ENCODE results near the gene ZNF683. TPM values are rescaled to one million over a fixed set of nuclear protein-coding genes. Genes with fewer than 3 reads are reported as not detected.

The ZNF683 gene
- total and polyA plus RNA-seq, 2 experiments from 2014 or later = not detected

DNA sequence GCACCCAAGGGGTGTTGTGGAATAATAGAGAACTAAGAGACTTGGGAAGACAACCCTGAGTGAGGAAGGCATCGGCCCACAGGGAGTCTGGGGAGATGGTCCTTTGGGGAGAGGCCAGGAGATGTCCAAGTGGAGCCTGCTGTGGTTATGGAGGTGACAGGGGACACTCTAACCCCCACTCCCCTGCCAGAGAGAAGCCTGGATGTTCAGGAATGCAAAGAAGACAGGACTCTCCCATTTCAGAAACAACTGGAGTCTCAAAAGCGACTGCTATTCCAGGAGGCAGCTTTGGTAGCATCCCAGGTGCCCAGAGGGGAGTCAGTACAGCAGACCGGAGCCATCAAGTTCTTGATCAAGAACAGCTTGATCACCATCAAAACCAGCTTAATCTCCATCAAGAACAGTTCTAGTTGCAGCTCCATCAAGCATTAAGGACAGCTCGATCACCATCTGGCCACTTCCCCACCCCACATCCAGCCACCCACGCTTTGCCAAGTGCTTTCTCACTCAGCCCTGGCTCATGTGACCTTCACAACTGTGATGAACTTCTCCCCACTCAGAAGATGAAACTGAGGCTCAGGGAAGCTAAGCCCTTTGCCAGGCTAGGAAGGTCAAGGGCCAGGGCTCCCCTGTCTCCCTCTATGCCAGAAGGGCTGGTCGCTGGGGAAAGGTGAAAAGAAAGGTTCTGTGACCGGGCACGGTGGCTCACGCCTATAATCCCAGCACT is 54.0 kb downstream of the ZNF683 start (continued):
- TF ChIP-seq, protein P1, sequence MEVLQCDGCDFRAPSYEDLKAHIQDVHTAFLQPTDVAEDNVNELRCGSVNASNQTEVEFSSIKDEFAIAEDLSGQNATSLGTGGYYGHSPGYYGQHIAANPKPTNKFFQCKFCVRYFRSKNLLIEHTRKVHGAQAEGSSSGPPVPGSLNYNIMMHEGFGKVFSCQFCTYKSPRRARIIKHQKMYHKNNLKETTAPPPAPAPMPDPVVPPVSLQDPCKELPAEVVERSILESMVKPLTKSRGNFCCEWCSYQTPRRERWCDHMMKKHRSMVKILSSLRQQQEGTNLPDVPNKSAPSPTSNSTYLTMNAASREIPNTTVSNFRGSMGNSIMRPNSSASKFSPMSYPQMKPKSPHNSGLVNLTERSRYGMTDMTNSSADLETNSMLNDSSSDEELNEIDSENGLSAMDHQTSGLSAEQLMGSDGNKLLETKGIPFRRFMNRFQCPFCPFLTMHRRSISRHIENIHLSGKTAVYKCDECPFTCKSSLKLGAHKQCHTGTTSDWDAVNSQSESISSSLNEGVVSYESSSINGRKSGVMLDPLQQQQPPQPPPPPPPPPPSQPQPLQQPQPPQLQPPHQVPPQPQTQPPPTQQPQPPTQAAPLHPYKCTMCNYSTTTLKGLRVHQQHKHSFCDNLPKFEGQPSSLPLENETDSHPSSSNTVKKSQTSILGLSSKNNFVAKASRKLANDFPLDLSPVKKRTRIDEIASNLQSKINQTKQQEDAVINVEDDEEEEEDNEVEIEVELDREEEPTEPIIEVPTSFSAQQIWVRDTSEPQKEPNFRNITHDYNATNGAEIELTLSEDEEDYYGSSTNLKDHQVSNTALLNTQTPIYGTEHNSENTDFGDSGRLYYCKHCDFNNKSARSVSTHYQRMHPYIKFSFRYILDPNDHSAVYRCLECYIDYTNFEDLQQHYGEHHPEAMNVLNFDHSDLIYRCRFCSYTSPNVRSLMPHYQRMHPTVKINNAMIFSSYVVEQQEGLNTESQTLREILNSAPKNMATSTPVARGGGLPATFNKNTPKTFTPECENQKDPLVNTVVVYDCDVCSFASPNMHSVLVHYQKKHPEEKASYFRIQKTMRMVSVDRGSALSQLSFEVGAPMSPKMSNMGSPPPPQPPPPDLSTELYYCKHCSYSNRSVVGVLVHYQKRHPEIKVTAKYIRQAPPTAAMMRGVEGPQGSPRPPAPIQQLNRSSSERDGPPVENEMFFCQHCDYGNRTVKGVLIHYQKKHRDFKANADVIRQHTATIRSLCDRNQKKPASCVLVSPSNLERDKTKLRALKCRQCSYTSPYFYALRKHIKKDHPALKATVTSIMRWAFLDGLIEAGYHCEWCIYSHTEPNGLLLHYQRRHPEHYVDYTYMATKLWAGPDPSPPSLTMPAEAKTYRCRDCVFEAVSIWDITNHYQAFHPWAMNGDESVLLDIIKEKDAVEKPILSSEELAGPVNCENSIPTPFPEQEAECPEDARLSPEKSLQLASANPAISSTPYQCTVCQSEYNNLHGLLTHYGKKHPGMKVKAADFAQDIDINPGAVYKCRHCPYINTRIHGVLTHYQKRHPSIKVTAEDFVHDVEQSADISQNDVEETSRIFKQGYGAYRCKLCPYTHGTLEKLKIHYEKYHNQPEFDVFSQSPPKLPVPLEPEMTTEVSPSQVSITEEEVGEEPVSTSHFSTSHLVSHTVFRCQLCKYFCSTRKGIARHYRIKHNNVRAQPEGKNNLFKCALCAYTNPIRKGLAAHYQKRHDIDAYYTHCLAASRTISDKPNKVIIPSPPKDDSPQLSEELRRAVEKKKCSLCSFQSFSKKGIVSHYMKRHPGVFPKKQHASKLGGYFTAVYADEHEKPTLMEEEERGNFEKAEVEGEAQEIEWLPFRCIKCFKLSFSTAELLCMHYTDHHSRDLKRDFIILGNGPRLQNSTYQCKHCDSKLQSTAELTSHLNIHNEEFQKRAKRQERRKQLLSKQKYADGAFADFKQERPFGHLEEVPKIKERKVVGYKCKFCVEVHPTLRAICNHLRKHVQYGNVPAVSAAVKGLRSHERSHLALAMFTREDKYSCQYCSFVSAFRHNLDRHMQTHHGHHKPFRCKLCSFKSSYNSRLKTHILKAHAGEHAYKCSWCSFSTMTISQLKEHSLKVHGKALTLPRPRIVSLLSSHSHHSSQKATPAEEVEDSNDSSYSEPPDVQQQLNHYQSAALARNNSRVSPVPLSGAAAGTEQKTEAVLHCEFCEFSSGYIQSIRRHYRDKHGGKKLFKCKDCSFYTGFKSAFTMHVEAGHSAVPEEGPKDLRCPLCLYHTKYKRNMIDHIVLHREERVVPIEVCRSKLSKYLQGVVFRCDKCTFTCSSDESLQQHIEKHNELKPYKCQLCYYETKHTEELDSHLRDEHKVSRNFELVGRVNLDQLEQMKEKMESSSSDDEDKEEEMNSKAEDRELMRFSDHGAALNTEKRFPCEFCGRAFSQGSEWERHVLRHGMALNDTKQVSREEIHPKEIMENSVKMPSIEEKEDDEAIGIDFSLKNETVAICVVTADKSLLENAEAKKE (CRISPR knock-in tag; IDR thresholded peaks at IDR 0.05) = no peak
- TF ChIP-seq, protein P2, sequence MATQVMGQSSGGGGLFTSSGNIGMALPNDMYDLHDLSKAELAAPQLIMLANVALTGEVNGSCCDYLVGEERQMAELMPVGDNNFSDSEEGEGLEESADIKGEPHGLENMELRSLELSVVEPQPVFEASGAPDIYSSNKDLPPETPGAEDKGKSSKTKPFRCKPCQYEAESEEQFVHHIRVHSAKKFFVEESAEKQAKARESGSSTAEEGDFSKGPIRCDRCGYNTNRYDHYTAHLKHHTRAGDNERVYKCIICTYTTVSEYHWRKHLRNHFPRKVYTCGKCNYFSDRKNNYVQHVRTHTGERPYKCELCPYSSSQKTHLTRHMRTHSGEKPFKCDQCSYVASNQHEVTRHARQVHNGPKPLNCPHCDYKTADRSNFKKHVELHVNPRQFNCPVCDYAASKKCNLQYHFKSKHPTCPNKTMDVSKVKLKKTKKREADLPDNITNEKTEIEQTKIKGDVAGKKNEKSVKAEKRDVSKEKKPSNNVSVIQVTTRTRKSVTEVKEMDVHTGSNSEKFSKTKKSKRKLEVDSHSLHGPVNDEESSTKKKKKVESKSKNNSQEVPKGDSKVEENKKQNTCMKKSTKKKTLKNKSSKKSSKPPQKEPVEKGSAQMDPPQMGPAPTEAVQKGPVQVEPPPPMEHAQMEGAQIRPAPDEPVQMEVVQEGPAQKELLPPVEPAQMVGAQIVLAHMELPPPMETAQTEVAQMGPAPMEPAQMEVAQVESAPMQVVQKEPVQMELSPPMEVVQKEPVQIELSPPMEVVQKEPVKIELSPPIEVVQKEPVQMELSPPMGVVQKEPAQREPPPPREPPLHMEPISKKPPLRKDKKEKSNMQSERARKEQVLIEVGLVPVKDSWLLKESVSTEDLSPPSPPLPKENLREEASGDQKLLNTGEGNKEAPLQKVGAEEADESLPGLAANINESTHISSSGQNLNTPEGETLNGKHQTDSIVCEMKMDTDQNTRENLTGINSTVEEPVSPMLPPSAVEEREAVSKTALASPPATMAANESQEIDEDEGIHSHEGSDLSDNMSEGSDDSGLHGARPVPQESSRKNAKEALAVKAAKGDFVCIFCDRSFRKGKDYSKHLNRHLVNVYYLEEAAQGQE (IDR thresholded peaks at IDR 0.05; ENCODE audit: unreplicated experiment) = no peak
- TF ChIP-seq, protein P3, sequence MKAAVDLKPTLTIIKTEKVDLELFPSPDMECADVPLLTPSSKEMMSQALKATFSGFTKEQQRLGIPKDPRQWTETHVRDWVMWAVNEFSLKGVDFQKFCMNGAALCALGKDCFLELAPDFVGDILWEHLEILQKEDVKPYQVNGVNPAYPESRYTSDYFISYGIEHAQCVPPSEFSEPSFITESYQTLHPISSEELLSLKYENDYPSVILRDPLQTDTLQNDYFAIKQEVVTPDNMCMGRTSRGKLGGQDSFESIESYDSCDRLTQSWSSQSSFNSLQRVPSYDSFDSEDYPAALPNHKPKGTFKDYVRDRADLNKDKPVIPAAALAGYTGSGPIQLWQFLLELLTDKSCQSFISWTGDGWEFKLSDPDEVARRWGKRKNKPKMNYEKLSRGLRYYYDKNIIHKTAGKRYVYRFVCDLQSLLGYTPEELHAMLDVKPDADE (IDR thresholded peaks at IDR 0.05) = no peak
- TF ChIP-seq EZH2 (IDR thresholded peaks at IDR 0.05; ENCODE audit: low read depth, unreplicated experiment) = no peak
- no peak for TF ChIP-seq EZH2phosphoT487 (IDR thresholded peaks at IDR 0.05; ENCODE audit: unreplicated experiment)
- no peak for TF ChIP-seq JUNB (IDR thresholded peaks at IDR 0.05; ENCODE audit: unreplicated experiment)
- no peak for TF ChIP-seq STAT1 (IDR thresholded peaks at IDR 0.05; ENCODE audit: unreplicated experiment)
- TF ChIP-seq NANOG (IDR thresholded peaks at IDR 0.05; ENCODE audit: borderline replicate concordance) = no peak
